ENCODE measurements around the gene EHMT1. TPM values are rescaled to one million over a fixed set of nuclear protein-coding genes. Genes with fewer than 3 reads are reported as not detected.

Gene EHMT1
- total RNA-seq: 40.8 and 73.1 TPM in 2 replicates

- H3K4me3 ChIP-seq (ENCODE audit: low read depth, low read length): peak within 1 kb of the TSS; percentile 97
- DNase-seq (ENCODE audit: low read depth): no peak
- TF ChIP-seq, protein P1, sequence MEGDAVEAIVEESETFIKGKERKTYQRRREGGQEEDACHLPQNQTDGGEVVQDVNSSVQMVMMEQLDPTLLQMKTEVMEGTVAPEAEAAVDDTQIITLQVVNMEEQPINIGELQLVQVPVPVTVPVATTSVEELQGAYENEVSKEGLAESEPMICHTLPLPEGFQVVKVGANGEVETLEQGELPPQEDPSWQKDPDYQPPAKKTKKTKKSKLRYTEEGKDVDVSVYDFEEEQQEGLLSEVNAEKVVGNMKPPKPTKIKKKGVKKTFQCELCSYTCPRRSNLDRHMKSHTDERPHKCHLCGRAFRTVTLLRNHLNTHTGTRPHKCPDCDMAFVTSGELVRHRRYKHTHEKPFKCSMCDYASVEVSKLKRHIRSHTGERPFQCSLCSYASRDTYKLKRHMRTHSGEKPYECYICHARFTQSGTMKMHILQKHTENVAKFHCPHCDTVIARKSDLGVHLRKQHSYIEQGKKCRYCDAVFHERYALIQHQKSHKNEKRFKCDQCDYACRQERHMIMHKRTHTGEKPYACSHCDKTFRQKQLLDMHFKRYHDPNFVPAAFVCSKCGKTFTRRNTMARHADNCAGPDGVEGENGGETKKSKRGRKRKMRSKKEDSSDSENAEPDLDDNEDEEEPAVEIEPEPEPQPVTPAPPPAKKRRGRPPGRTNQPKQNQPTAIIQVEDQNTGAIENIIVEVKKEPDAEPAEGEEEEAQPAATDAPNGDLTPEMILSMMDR (conservative IDR thresholded peaks at IDR 0.05; ENCODE audit: low read depth, low read length): no peak
Observed at GRCh38 chr9:137618105-137619067, at the start of gene EHMT1. Gene EHMT1, plus strand, starts transcription at chr9:137619005. Its CDS starts 24 bp downstream, at chr9:137619029.

DNA sequence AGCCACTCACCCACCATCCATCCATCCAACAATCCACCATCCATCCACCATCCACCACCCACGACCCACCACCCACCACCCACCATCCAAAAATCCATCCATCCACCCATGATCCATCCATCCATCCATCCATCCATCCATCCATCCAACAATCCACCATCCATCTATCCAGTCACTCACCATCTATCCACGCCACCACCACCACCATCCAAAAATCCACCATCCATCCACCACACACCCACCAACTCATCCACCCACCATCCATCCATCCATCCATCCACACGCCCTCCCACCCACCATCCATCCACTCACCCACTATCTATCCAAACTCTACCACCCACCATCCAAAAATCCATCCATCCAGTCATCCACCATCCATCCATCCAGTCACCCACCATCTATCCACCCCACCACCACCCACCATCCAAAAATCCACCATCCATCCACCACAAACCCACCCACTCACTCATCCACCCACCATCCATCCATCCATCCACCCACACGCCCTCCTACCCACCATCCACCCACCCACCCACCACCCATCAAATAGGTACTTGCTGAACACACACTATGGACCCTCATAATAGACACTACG is 49.1 kb upstream of the EHMT1 start:
- no peak for DNase-seq (ENCODE audit: low read depth)
- TF ChIP-seq, protein P1 (conservative IDR thresholded peaks at IDR 0.05; ENCODE audit: low read depth, low read length): no peak
- no peak overlapping the region for H3K4me3 ChIP-seq (ENCODE audit: low read depth, low read length)

- no peak overlapping the region for H3K4me3 ChIP-seq (ENCODE audit: low read depth, low read length)
- no peak for DNase-seq (ENCODE audit: low read depth)
- TF ChIP-seq, protein P1 (conservative IDR thresholded peaks at IDR 0.05; ENCODE audit: low read depth, low read length): no peak
Observed at GRCh38 chr9:137570566-137570965, 48.2 kb upstream of the EHMT1 start.

- no peak for DNase-seq (ENCODE audit: low read depth)
- TF ChIP-seq, protein P1 (conservative IDR thresholded peaks at IDR 0.05; ENCODE audit: low read depth, low read length): no peak
- no peak overlapping the region for H3K4me3 ChIP-seq (ENCODE audit: low read depth, low read length)
Observed at GRCh38 chr9:137574192-137574591, 44.6 kb upstream of the EHMT1 start.

DNA sequence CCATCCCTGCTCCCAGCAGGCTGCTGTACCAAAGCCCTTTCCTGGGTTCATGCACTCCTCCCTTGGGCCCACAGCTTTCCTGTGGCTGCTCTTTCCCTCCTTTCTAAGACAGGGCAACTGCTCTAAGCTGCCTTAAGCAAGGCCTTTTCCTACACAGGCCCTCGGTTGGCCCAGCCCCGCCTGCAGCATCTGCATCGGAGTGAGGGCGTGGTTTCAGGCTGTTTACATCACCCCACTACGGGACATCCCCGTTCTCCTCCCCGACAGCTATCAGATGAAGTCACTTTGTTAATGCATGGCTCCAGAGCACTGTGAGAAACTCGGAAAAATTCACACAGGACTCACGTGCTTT is 43.5 kb upstream of the EHMT1 start:
- no peak overlapping the region for H3K4me3 ChIP-seq (ENCODE audit: low read depth, low read length)
- TF ChIP-seq, protein P1 (conservative IDR thresholded peaks at IDR 0.05; ENCODE audit: low read depth, low read length): no peak
- DNase-seq (ENCODE audit: low read depth): no peak

DNA sequence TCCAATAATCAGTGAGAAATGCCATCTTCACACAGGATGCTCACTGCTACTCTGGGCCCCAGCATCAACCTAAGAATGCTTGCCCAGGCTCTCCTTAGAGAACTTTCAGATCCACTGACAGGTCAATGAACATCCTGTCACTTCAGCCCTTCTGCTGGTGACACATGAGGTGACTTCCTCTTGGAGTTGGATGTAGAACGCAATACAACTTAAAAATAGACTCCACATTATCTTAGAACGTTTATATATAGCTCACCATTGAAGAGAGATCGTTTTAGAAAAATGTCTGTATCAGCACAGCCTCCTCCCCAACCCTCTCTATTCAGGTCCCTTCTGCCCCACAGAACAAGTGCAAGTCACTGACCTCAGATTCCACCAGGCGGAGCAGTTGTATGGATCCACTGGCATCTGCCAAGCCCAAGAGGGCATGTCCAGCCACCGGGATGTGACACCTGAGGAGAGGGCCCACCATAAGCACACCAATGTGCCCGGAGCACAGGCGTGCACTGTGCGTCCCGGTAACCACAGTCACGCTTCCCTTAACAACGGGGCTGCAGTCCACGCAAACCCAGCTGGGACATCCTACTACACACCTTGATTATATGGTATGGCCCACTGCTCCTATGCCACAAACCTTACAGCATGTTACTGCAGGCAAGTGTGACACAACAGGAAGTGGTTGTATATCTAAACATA is 42.9 kb upstream of the EHMT1 start:
- no peak for DNase-seq (ENCODE audit: low read depth)
- TF ChIP-seq, protein P1 (conservative IDR thresholded peaks at IDR 0.05; ENCODE audit: low read depth, low read length): no peak
- H3K4me3 ChIP-seq (ENCODE audit: low read depth, low read length): no peak overlapping the region

Measured in epithelial cell of proximal tubule (primary cell).